OCI-LY7 (cell line): ENCODE results near the gene PRR18. TPM values are rescaled to one million over a fixed set of nuclear protein-coding genes. Genes with fewer than 3 reads are reported as not detected.

Source experiments
- BruUV-seq: library from RNA; stranded (reverse); fragments of 400-500 nt; replicated peaks from 2 replicates; lab custom pipeline; 2021; lab: Mats Ljungman, UMichigan
- CTCF ChIA-PET: fragments of 300-600 bp; sonication (Branson Sonifier 250); formaldehyde crosslinking; loops from one replicate; lab custom pipeline; 2022; ENCODE audit warnings: antibody characterized with exemption; ENCODE audit not compliant: unreplicated experiment; lab: Charles Lee
- POLR2A ChIA-PET: fragments of 300-600 bp; sonication (Branson Sonifier 250); formaldehyde crosslinking; loops from one replicate; lab custom pipeline; 2022; ENCODE audit warnings: antibody characterized with exemption; lab: Charles Lee
- DNase-seq: peaks from one replicate; pipeline ENCODE4 v3.0.0-alpha.2; 2015; ENCODE audit warnings: low spot score
- H2AFZ ChIP-seq: fragments of 200-600 bp; sonication (generic), shearing (Covaris generic); 2 replicates; pipeline ENCODE4 v1.6.1; 2014; ENCODE audit warnings: mild to moderate bottlenecking, antibody characterized with exemption, low read length, moderate library complexity
- H3K27ac ChIP-seq: fragments of 200-600 bp; sonication (generic); 2 replicates; pipeline ENCODE4 v1.5.1; 2014; ENCODE audit warnings: mixed run types, low read depth, mild to moderate bottlenecking, moderate library complexity, low read length, inconsistent platforms; ENCODE audit not compliant: poor library complexity, severe bottlenecking
- H3K36me3 ChIP-seq: fragments of 200-600 bp; sonication (generic); 2 replicates; pipeline ENCODE4 v1.6.1; 2014; ENCODE audit warnings: mild to moderate bottlenecking, antibody characterized with exemption, low read length, moderate library complexity, mixed read lengths; ENCODE audit not compliant: insufficient read depth
- H3K4me1 ChIP-seq: fragments of 200-600 bp; sonication (generic); 2 replicates; pipeline ENCODE4 v1.5.1; 2014; ENCODE audit warnings: mild to moderate bottlenecking, low read length; ENCODE audit not compliant: insufficient read depth, poor library complexity, severe bottlenecking
- H3K4me2 ChIP-seq: fragments of 200-600 bp; sonication (generic); 2 replicates; pipeline ENCODE4 v1.6.1; 2014; ENCODE audit warnings: mild to moderate bottlenecking, low read length
- H3K4me3 ChIP-seq: fragments of 200-600 bp; sonication (generic); 2 replicates; pipeline ENCODE4 v1.5.1; 2014; ENCODE audit warnings: mild to moderate bottlenecking, low read depth, low read length; ENCODE audit not compliant: poor library complexity, severe bottlenecking
- H3K79me2 ChIP-seq: fragments of 200-600 bp; sonication (generic); 2 replicates; pipeline ENCODE4 v1.6.1; 2016; ENCODE audit warnings: low read depth, mild to moderate bottlenecking, low read length, moderate library complexity, mixed read lengths; ENCODE audit not compliant: insufficient read depth
- H3K9me2 ChIP-seq: fragments of 200-600 bp; sonication (generic); 2 replicates; pipeline ENCODE4 v1.6.1; 2016; ENCODE audit warnings: mild to moderate bottlenecking, low read length, mixed read lengths; ENCODE audit not compliant: insufficient read depth
- H3K9me3 ChIP-seq: fragments of 200-600 bp; sonication (generic); 2 replicates; pipeline ENCODE4 v1.6.1; 2014; ENCODE audit warnings: mild to moderate bottlenecking, mixed run types, low read length, mixed read lengths
- H4K20me1 ChIP-seq: fragments of 200-600 bp; sonication (generic); 2 replicates; pipeline ENCODE4 v1.6.1; 2014; ENCODE audit warnings: mild to moderate bottlenecking, antibody characterized with exemption, low read length, moderate library complexity, mixed read lengths; ENCODE audit not compliant: insufficient read depth
- CTCF ChIP-seq: fragments of 200-600 bp; sonication (generic); conservative IDR thresholded peaks from 2 replicates; pipeline ENCODE4 v1.5.1; 2014; ENCODE audit warnings: mild to moderate bottlenecking, antibody characterized with exemption, low read length, moderate library complexity, mixed read lengths
- EZH2phosphoT487 ChIP-seq: fragments of 200-600 bp; sonication (generic); IDR thresholded peaks from 2 replicates; pipeline ENCODE4 v1.6.1; 2018; ENCODE audit warnings: low read depth, borderline replicate concordance, mild to moderate bottlenecking, mixed run types, antibody characterized with exemption, low read length, moderate library complexity, mixed read lengths
- intact Hi-C: fragments of 100-400 bp; cut with micrococcal nuclease; formaldehyde crosslinking; loops from one replicate; pipeline ENCODE4 v1.10.0; 2022; ENCODE audit not compliant: unreplicated experiment
- total RNA-seq, 2 experiments: library from RNA; depleted of rRNA in 1 of 2; stranded (reverse); fragments of >200 nt in 1 of 2; shearing (Covaris generic) in 1 of 2; gene quantifications; 2 replicates each; pipeline ENCODE4 v1.2.3, GENCODE V29; 2014 to 2022

The PRR18 gene
- total RNA-seq, 2 experiments from 2014 or later: 0.13 to 0.38 TPM

- no TSS peak for BruUV-seq
- no peak for TF ChIP-seq EZH2phosphoT487
- no peak for TF ChIP-seq CTCF
- Histone ChIP-seq H4K20me1 (no peaks in the 10 kb centered on the region), H3K9me3 (peaks cover 7% of the 10 kb centered on the region; the same call in 1 of the 2 replicates), H3K36me3 (no peaks in the 10 kb centered on the region), H3K9me2 (no peaks in the 10 kb centered on the region), H3K79me2 (no peaks in the 10 kb centered on the region), H3K27ac (no peak overlapping the region), H3K4me2 (no peak overlapping the region), H2AFZ (no peak overlapping the region), H3K4me3 (no peak overlapping the region), H3K4me1 (peaks cover 9% of the 10 kb centered on the region)
- no peak for DNase-seq
- intact Hi-C loops: no loop called here
- POLR2A ChIA-PET: interaction anchor here (1.0 to 2.3 kb wide), 2 partner anchors 12 to 25 kb away, joined by 3 to 6 read pairs; no protein-coding TSS in a partner anchor
- CTCF ChIA-PET: no interaction called here
Measured at GRCh38 chr6:166354965-166355364, 46.8 kb upstream of the PRR18 start.

DNA sequence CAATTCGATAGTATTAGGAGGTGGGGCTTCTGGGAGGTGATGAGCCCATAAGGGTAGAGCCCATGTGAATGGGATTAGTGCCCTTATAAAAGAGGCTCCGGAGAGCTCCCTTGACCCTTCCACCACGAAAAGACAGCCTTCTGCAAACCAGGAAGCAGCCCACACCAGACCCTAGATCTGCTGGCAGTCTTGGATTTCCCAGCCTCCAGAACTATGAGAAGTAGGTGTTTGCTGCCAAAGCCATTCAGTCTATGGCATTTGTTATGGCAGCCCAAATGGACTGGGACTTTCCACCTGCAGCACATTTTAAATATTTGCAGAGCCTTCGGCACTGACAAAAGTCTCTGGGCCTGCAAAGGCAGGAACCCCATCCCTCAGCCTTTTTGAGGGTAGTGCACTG is 46.0 kb upstream of the PRR18 start:
- ChIA-PET POLR2A (interaction anchor here (0.6 to 2.3 kb wide), 3 partner anchors 26 to 247 kb away, joined by 3 to 6 read pairs (median 4); no protein-coding TSS in a partner anchor), CTCF (no interaction called here)
- H3K4me1 ChIP-seq: peaks cover 9% of the 10 kb centered on the region
- H3K9me3 ChIP-seq: peaks cover 5% of the 10 kb centered on the region; the same call in 1 of the 2 replicates
- TF ChIP-seq CTCF (no peak), EZH2phosphoT487 (no peak)
- no peaks in the 10 kb centered on the region for H3K79me2 ChIP-seq
- intact Hi-C loops: no loop called here
- no peak for DNase-seq
- no TSS peak for BruUV-seq
- H4K20me1 ChIP-seq: no peaks in the 10 kb centered on the region
- no peaks in the 10 kb centered on the region for H3K9me2 ChIP-seq
- H2AFZ ChIP-seq: no peak overlapping the region
- H3K27ac ChIP-seq: no peak overlapping the region
- no peak overlapping the region for H3K4me3 ChIP-seq
- no peak overlapping the region for H3K4me2 ChIP-seq
- no peaks in the 10 kb centered on the region for H3K36me3 ChIP-seq

DNA sequence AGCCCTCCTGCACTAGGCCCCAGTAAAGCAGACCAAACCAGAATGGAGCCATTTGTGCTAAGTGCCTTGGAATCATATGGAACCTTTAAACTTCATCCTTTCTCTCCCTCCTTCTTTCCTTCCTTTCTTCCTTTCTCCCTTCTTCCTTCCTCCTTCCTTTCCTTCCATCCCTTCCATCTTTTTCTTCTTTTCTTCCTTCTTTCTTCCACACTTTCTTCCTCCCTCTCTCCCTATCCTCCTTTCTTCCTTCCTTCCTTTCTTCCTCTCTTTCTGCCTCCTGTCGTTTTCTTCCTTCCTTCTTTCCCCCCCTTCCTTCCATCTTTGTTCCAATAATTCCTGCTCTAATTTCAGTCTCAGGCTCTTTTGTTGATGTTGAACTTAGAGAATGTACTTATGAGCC is 45.3 kb upstream of the PRR18 start:
- no peaks in the 10 kb centered on the region for H4K20me1 ChIP-seq
- BruUV-seq: no TSS peak
- no peak overlapping the region for H3K4me2 ChIP-seq
- H3K9me3 ChIP-seq: 0 out of 2 replicates have a peak, but pooled peaks cover 3% of the 10 kb centered on the region
- no peak overlapping the region for H3K4me3 ChIP-seq
- TF ChIP-seq EZH2phosphoT487 (no peak), CTCF (no peak)
- no peaks in the 10 kb centered on the region for H3K79me2 ChIP-seq
- H3K9me2 ChIP-seq: no peaks in the 10 kb centered on the region
- no peak overlapping the region for H3K27ac ChIP-seq
- CTCF ChIA-PET: no interaction called here
- H3K4me1 ChIP-seq: peaks cover 7% of the 10 kb centered on the region
- no peaks in the 10 kb centered on the region for H3K36me3 ChIP-seq
- no peak overlapping the region for H2AFZ ChIP-seq
- DNase-seq: no peak
- intact Hi-C loops: no loop called here
- POLR2A ChIA-PET: interaction anchor here (0.6 to 1.0 kb wide), 3 partner anchors 10 to 246 kb away, joined by 3 to 4 read pairs (median 3); no protein-coding TSS in a partner anchor
